ENCODE measurements around the gene MYLK4.

Gene MYLK4

GRCh38 chr6:2731281-2731909 is 19.3 kb downstream of the MYLK4 start:
- DNase-seq: no peak

- DNase-seq: no peak
Observed at GRCh38 chr6:2730353-2731107, 20.2 kb downstream of the MYLK4 start.

GRCh38 chr6:2729921-2730320 is 20.8 kb downstream of the MYLK4 start:
- no peak for DNase-seq

GRCh38 chr6:2725999-2726567 is 24.6 kb downstream of the MYLK4 start:
- no peak for DNase-seq

GRCh38 chr6:2725364-2725988 is 25.2 kb downstream of the MYLK4 start:
- DNase-seq: no peak

- no peak for DNase-seq
Observed at GRCh38 chr6:2721219-2721618, 29.5 kb downstream of the MYLK4 start.

GRCh38 chr6:2719093-2719455 is 31.6 kb downstream of the MYLK4 start:
- no peak for DNase-seq

GRCh38 chr6:2718334-2719092 is 32.2 kb downstream of the MYLK4 start:
- DNase-seq: no peak

GRCh38 chr6:2716936-2717700 is 33.6 kb downstream of the MYLK4 start:
- no peak for DNase-seq

GRCh38 chr6:2715737-2716136 is 35.0 kb downstream of the MYLK4 start:
- DNase-seq: no peak

- no peak for DNase-seq
Observed at GRCh38 chr6:2714111-2714895, 36.4 kb downstream of the MYLK4 start.

GRCh38 chr6:2713473-2714110 is 37.1 kb downstream of the MYLK4 start:
- DNase-seq: no peak

GRCh38 chr6:2712102-2712501 is 38.6 kb downstream of the MYLK4 start:
- no peak for DNase-seq

- DNase-seq: no peak
Observed at GRCh38 chr6:2710412-2710811, 40.3 kb downstream of the MYLK4 start.

- DNase-seq: no peak
Observed at GRCh38 chr6:2708456-2708855, 42.3 kb downstream of the MYLK4 start.

- no peak for DNase-seq
Observed at GRCh38 chr6:2706558-2706957, 44.2 kb downstream of the MYLK4 start.

- DNase-seq: no peak
Observed at GRCh38 chr6:2705256-2705655, 45.5 kb downstream of the MYLK4 start.

- DNase-seq: no peak
Observed at GRCh38 chr6:2697291-2697690, 53.4 kb downstream of the MYLK4 start.

GRCh38 chr6:2695454-2696095 is 55.1 kb downstream of the MYLK4 start:
- DNase-seq: no peak

- DNase-seq: no peak
Observed at GRCh38 chr6:2693231-2693630, 57.5 kb downstream of the MYLK4 start.
